Adrenal gland (tissue), 12 donors: Measurements from ENCODE around the gene HSPA12A. TPM values are rescaled to one million over a fixed set of nuclear protein-coding genes. Genes with fewer than 3 reads are reported as not detected.

Experiments used
- DNase-seq, 7 donors: peaks; one replicate each; pipeline ENCODE4 v3.0.0-alpha.2; 2019 to 2020
- H3K27ac ChIP-seq, 5 donors: fragments of 200-600 bp; sonication (generic) in 4 of 5; 1 replicate in 3 of 5; 2 replicates in 2 of 5; pipeline versions ENCODE4 v1.5.1 to v1.8.0; 2016 to 2020; ENCODE audit warnings: mild to moderate bottlenecking in 1 of 5
- H3K27me3 ChIP-seq: fragments of 200-600 bp; 2 replicates; pipeline ENCODE4 v1.8.0; 2021
- H3K36me3 ChIP-seq, 2 donors: fragments of 200-600 bp; replicated peaks in 1 of 2; 1 replicate in 1 of 2; 2 replicates in 1 of 2; pipeline versions ENCODE4 v1.5.1 to v1.8.0; 2018 to 2022
- H3K4me1 ChIP-seq, 2 donors: fragments of 200-600 bp; replicated peaks in 1 of 2; 1 replicate in 1 of 2; 2 replicates in 1 of 2; pipeline versions ENCODE4 v1.5.1 to v1.8.0; 2018 to 2021
- H3K4me3 ChIP-seq, 4 donors: fragments of 200-600 bp; sonication (generic) in 3 of 4; one replicate each; pipeline ENCODE4 v1.5.1; 2016 to 2018
- H3K9me3 ChIP-seq, 3 donors: fragments of 200-600 bp; sonication (generic) in 1 of 3; replicated peaks in 1 of 3; 1 replicate in 2 of 3; 2 replicates in 1 of 3; pipeline versions ENCODE4 v1.5.1 to v1.8.0; 2016 to 2021
- POLR2A ChIP-seq, 2 donors: fragments of 450-650 bp; IDR thresholded peaks; one replicate each; pipeline ENCODE4 v1.6.1; 2017; ENCODE audit warnings: antibody characterized with exemption in 2 of 2, mild to moderate bottlenecking in 2 of 2, moderate library complexity in 1 of 2
- WGBS, 4 donors: extraction: QIAGEN DNeasy Blood & Tissue Kit in 2 of 4; methylation state at CpG; one replicate each; pipeline versions ENCODE4 v1.1.5 to v1.1.7; 2013 to 2017; 5-methylcytosine and 5-hydroxymethylcytosine counted together
- intact Hi-C, 2 donors: fragments of 100-400 bp; cut with DNase I; formaldehyde crosslinking; loops; one replicate each; pipeline versions ENCODE4 v1.14.1 to v1.15.0; 2022 to 2023
- polyA plus RNA-seq, 3 donors: library from polyadenylated mRNA; stranded (reverse); fragments of 200-250 nt in 2 of 3; fragments of 350-450 nt in 1 of 3; fragmentation: Illumina TruSeq in 1 of 3; extraction: RNeasy Lipid Tissue Mini Kit (QIAGEN cat#74804) in 1 of 3; gene quantifications; one replicate each; pipeline ENCODE4 v1.2.3, GENCODE V29; 2013 to 2014
- total RNA-seq, 9 donors: library from RNA; depleted of rRNA in 4 of 9; stranded (reverse); fragments of >200 nt in 4 of 9; fragments of 120-200 nt in 1 of 9; fragmentation: NEBNext Ultra II Directional in 1 of 9; extraction: Animal tissue kit (Norgen Biotek cat#: 25700) in 1 of 9; gene quantifications; one replicate each; pipeline versions ENCODE4 v1.1.0 to v1.2.4, GENCODE V29; 2013 to 2023
- TF ChIP-seq, protein P1 (sequence below), 6 experiments: fragments of 450-650 bp in 4 of 6; fragments of 200-600 bp in 2 of 6; sonication (generic) in 1 of 6; IDR thresholded peaks; 1 replicate in 5 of 6; 2 replicates in 1 of 6; pipeline versions ENCODE4 v1.5.1 to v1.8.0; 2016 to 2021; ENCODE audit warnings: antibody characterized with exemption in 6 of 6, mild to moderate bottlenecking in 2 of 6, moderate library complexity in 1 of 6
- donor health status: healthy with polysubstance abuse.
- donor health status: Bipolar disorder and iron deficiency.
- donor health status: DM: yes; HTN: yes; CAD: no.
- donor health status: DM: no; HTN: no; CAD: no.
- donor health status: DM: no; HTN: no; CAD: no.
- donor health status: DM: yes; HTN: yes; CAD: no.

The HSPA12A gene
- total and polyA plus RNA-seq, 12 donors = 20.1 to 61.3 (median 46.3) TPM

- Histone ChIP-seq H3K4me3 (no peak overlapping the region), H3K27ac (peak overlapping the region in 2 of 5 donors; percentile 11 to 13), H3K36me3 (peaks cover 0 to 4% of the 10 kb centered on the region in 2 donors), H3K4me1 (peaks cover 0 to 23% of the 10 kb centered on the region in 2 donors), H3K27me3 (no peaks in the 10 kb centered on the region), H3K9me3 (no peaks in the 10 kb centered on the region)
- TF ChIP-seq, protein P1, sequence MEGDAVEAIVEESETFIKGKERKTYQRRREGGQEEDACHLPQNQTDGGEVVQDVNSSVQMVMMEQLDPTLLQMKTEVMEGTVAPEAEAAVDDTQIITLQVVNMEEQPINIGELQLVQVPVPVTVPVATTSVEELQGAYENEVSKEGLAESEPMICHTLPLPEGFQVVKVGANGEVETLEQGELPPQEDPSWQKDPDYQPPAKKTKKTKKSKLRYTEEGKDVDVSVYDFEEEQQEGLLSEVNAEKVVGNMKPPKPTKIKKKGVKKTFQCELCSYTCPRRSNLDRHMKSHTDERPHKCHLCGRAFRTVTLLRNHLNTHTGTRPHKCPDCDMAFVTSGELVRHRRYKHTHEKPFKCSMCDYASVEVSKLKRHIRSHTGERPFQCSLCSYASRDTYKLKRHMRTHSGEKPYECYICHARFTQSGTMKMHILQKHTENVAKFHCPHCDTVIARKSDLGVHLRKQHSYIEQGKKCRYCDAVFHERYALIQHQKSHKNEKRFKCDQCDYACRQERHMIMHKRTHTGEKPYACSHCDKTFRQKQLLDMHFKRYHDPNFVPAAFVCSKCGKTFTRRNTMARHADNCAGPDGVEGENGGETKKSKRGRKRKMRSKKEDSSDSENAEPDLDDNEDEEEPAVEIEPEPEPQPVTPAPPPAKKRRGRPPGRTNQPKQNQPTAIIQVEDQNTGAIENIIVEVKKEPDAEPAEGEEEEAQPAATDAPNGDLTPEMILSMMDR (IDR thresholded peaks at IDR 0.05) = no peak
- TF ChIP-seq POLR2A (IDR thresholded peaks at IDR 0.05) = no peak
- DNase-seq = no peak
- intact Hi-C loops = loop anchor here (5.0 to 10.0 kb wide), 3 partner anchors 63 to 489 kb away; partner anchors contain the start of gene PNLIPRP2 (in 1 of the 2)
- WGBS, 4 donors = 45 to 77% (median 62%) methylated on average over 7 of the region's 7 CpGs
Observed at GRCh38 chr10:116688241-116688711, 54.1 kb downstream of the HSPA12A start.

GRCh38 chr10:116687633-116688032 is 54.7 kb downstream of the HSPA12A start:
- no peaks in the 10 kb centered on the region for H3K27me3 ChIP-seq
- no peaks in the 10 kb centered on the region for H3K9me3 ChIP-seq
- H3K27ac ChIP-seq = no peak overlapping the region
- TF ChIP-seq POLR2A (IDR thresholded peaks at IDR 0.05) = no peak
- TF ChIP-seq, protein P1 (IDR thresholded peaks at IDR 0.05) = no peak
- DNase-seq = no peak
- H3K4me1 ChIP-seq = peaks cover 0 to 23% of the 10 kb centered on the region in 2 donors
- WGBS, 4 donors = 65 to 80% (median 75%) methylated on average over 6 of the region's 6 CpGs
- intact Hi-C loops = loop anchor here (5.0 to 10.0 kb wide), 3 partner anchors 63 to 490 kb away; partner anchors contain the start of gene PNLIPRP2 (in 1 of the 2)
- no peak overlapping the region for H3K4me3 ChIP-seq
- peaks cover 0 to 4% of the 10 kb centered on the region in 2 donors for H3K36me3 ChIP-seq

GRCh38 chr10:116686632-116687031 is 55.7 kb downstream of the HSPA12A start:
- H3K9me3 ChIP-seq = no peaks in the 10 kb centered on the region
- 89 to 96% (median 93%) methylated on average over 3 of the region's 3 CpGs for WGBS, 4 donors
- H3K27me3 ChIP-seq = no peaks in the 10 kb centered on the region
- H3K4me3 ChIP-seq = no peak overlapping the region
- H3K36me3 ChIP-seq = peaks cover 0 to 2% of the 10 kb centered on the region in 2 donors
- H3K4me1 ChIP-seq = peaks cover 0 to 17% of the 10 kb centered on the region in 2 donors
- no peak for DNase-seq
- no peak overlapping the region for H3K27ac ChIP-seq
- TF ChIP-seq POLR2A (IDR thresholded peaks at IDR 0.05) = no peak
- TF ChIP-seq, protein P1 (IDR thresholded peaks at IDR 0.05) = no peak
- intact Hi-C loops = loop anchor here (5.0 to 10.0 kb wide), 3 partner anchors 62 to 491 kb away; partner anchors contain the start of gene PNLIPRP2 (in 1 of the 2)

- no peaks in the 10 kb centered on the region for H3K27me3 ChIP-seq
- no peak for DNase-seq
- H3K9me3 ChIP-seq = no peaks in the 10 kb centered on the region
- H3K4me1 ChIP-seq = peaks cover 0 to 9% of the 10 kb centered on the region in 2 donors
- intact Hi-C loops = loop anchor here (5.0 to 10.0 kb wide), 3 partner anchors 61 to 491 kb away; partner anchors contain the start of gene PNLIPRP2 (in 1 of the 2)
- H3K36me3 ChIP-seq = peaks cover 0 to 7% of the 10 kb centered on the region in 2 donors
- TF ChIP-seq POLR2A (IDR thresholded peaks at IDR 0.05) = no peak
- TF ChIP-seq, protein P1 (IDR thresholded peaks at IDR 0.05) = no peak
- H3K4me3 ChIP-seq = no peak overlapping the region
- 94 to 100% (median 96%) methylated on average over 4 to 6 of the region's 6 CpGs for WGBS, 4 donors
- no peak overlapping the region for H3K27ac ChIP-seq
Observed at GRCh38 chr10:116685807-116686206, 56.6 kb downstream of the HSPA12A start.
